GM18526 (cell line): ENCODE measurements around the gene ABCC1.

Source experiments
- POLR2A ChIP-seq: IDR thresholded peaks from 3 replicates; pipeline ENCODE4 v1.6.1; 2011; ENCODE audit not compliant: insufficient read length; ENCODE audit errors: extremely low read depth

The ABCC1 gene

GRCh38 chr16:16059160-16059559 is 109.7 kb downstream of the ABCC1 start:
- TF ChIP-seq POLR2A, result no peak

GRCh38 chr16:16059895-16060590 is 110.6 kb downstream of the ABCC1 start:
- no peak for TF ChIP-seq POLR2A

- TF ChIP-seq POLR2A, result no peak
Observed at GRCh38 chr16:16062023-16062937, 112.9 kb downstream of the ABCC1 start.

- no peak for TF ChIP-seq POLR2A
Observed at GRCh38 chr16:16063683-16064082, 114.3 kb downstream of the ABCC1 start.

GRCh38 chr16:16064874-16065384 is 115.5 kb downstream of the ABCC1 start:
- TF ChIP-seq POLR2A, result no peak

- TF ChIP-seq POLR2A, result no peak
Observed at GRCh38 chr16:16067127-16067526, 117.7 kb downstream of the ABCC1 start.

GRCh38 chr16:16071631-16072244 is 122.3 kb downstream of the ABCC1 start:
- TF ChIP-seq POLR2A, result no peak

GRCh38 chr16:16073001-16073545 is 123.7 kb downstream of the ABCC1 start:
- no peak for TF ChIP-seq POLR2A

GRCh38 chr16:16073891-16074881 is 124.8 kb downstream of the ABCC1 start:
- no peak for TF ChIP-seq POLR2A

- TF ChIP-seq POLR2A, result no peak
Observed at GRCh38 chr16:16075488-16076422, 126.3 kb downstream of the ABCC1 start.

GRCh38 chr16:16076423-16076813 is 127.0 kb downstream of the ABCC1 start:
- TF ChIP-seq POLR2A, result no peak

- TF ChIP-seq POLR2A, result no peak
Observed at GRCh38 chr16:16080465-16081065, 131.1 kb downstream of the ABCC1 start.

- no peak for TF ChIP-seq POLR2A
Observed at GRCh38 chr16:16081141-16081540, 131.7 kb downstream of the ABCC1 start.
